ENCODE results near the gene TNS3. TPM values are rescaled to one million over a fixed set of nuclear protein-coding genes. Genes with fewer than 3 reads are reported as not detected.

The TNS3 gene
- total and polyA plus RNA-seq, 10 of the 15 experiments (the other 5 are each of a cell fraction or from before 2014, with no cell fraction given) = 0.27 to 2.7 (median 0.79) TPM

DNA sequence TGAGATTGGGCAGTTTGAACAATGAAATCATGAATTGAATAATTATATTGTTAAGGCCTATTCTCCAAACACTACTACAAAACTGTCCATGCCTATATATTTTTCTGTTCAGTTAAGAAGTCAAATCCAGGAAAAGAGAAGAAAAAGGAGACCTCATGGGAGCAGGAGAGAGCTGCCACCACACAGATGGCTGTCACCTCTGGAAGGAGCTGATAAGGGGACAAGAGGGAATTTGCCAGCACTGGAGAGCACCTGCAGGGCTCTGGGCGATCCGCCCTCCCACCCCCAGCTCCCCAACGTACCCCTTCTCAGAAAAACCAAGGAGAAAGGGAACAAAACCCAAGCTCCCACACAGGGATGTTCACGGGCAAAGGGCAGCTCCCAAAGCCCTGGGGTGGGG, 227.8 kb downstream of the TNS3 start:
- Histone ChIP-seq H3K36me3 (ENCODE audit: control insufficient read depth in 2 of 2, insufficient read depth in 2 of 2, low read length in 1 of 2) (no peaks in the 10 kb centered on the region), H3K9ac (ENCODE audit: control insufficient read depth, insufficient read depth, low read length) (no peak overlapping the region), H3K4me1 (ENCODE audit: control insufficient read depth, insufficient read depth, low read length) (no peaks in the 10 kb centered on the region), H4K20me1 (ENCODE audit: control insufficient read depth, insufficient read depth) (no peaks in the 10 kb centered on the region), H3K79me2 (ENCODE audit: control insufficient read depth, insufficient read depth, low read length) (no peaks in the 10 kb centered on the region), H3K27me3 (replicated peaks in 1 of 2; ENCODE audit: control insufficient read depth in 2 of 2, insufficient read depth in 2 of 2, low read length in 1 of 2) (no peaks in the 10 kb centered on the region; a peak in 1 of 4 replicates), H3K27ac (ENCODE audit: control insufficient read depth, insufficient read depth) (no peak overlapping the region), H3K9me3 (replicated peaks; ENCODE audit: control insufficient read depth, insufficient read depth, low read length) (no peaks in the 10 kb centered on the region), H3K4me2 (ENCODE audit: control insufficient read depth, insufficient read depth) (no peak overlapping the region), H3K4me3 (no peak overlapping the region), H2AFZ (ENCODE audit: control insufficient read depth, low read depth, low read length) (no peak overlapping the region)
- in situ Hi-C loops (cut with MboI) (no loop called here), intact Hi-C loops (cut with micrococcal nuclease; ENCODE audit: unreplicated experiment) (no loop called here)
- TF ChIP-seq BCL11A (IDR thresholded peaks at IDR 0.05; ENCODE audit: low read depth, low read length) = no peak
- ChIA-PET SMC1A (ENCODE audit: uncharacterized antibody, unreplicated experiment) (no interaction called here), CTCF (no interaction called here), RAD21 (ENCODE audit: unreplicated experiment) (no interaction called here), POLR2A (no interaction called here)
- ATAC-seq = no peak
- no peak for DNase-seq (ENCODE audit: low read depth, low spot score)
- WGBS (ENCODE audit: insufficient coverage, insufficient replicate concordance, low lambda C conversion rate, missing lambda C conversion rate) = 17% methylated on average over 1 of the region's 4 CpGs
- no peak for FAIRE-seq
- BruUV-seq (replicated peaks) = no TSS peak

DNA sequence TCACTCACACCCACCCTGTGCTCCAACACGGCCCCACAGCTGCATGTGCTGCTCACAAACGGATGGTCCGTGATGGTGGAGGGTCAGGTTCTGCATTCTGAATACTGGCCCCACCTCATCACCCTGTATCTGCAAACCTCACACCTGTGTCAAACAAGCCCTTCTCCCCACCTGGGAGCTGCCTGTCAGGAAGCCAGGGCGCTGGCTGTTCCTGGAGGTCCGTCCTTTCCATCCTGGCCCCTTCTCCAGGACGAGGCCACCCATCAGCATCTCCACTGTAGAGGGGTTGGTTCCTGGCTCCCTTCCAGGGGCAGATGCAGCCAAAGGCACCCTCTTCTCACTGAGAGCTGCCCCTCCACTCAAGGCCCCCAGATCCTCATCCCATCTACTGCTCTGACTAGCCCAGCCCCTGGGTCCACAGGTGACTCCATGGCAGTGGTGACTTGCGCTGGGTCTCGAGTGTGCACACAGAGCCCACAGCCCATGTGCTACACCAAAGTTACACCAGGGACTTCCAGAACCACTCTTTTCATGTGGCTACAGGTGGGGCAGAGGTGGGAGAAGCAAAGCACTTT, 229.4 kb downstream of the TNS3 start:
- no peak overlapping the region for H3K4me2 ChIP-seq (ENCODE audit: control insufficient read depth, insufficient read depth)
- SMC1A ChIA-PET (ENCODE audit: uncharacterized antibody, unreplicated experiment) = no interaction called here
- no peaks in the 10 kb centered on the region; a peak in 1 of 4 replicates for H3K27me3 ChIP-seq (replicated peaks in 1 of 2; ENCODE audit: control insufficient read depth in 2 of 2, insufficient read depth in 2 of 2, low read length in 1 of 2)
- ATAC-seq (no peak), DNase-seq (ENCODE audit: low read depth, low spot score) (no peak), FAIRE-seq (no peak)
- 39% methylated on average over 8 of the region's 8 CpGs for WGBS (ENCODE audit: insufficient coverage, insufficient replicate concordance, low lambda C conversion rate, missing lambda C conversion rate)
- H3K9ac ChIP-seq (ENCODE audit: control insufficient read depth, insufficient read depth, low read length) = no peak overlapping the region
- H3K4me3 ChIP-seq = no peak overlapping the region
- H4K20me1 ChIP-seq (ENCODE audit: control insufficient read depth, insufficient read depth) = no peaks in the 10 kb centered on the region
- H2AFZ ChIP-seq (ENCODE audit: control insufficient read depth, low read depth, low read length) = no peak overlapping the region
- no peak overlapping the region for H3K27ac ChIP-seq (ENCODE audit: control insufficient read depth, insufficient read depth)
- POLR2A ChIA-PET = no interaction called here
- intact Hi-C loops (cut with micrococcal nuclease; ENCODE audit: unreplicated experiment) = no loop called here
- no TSS peak for BruUV-seq (replicated peaks)
- no peaks in the 10 kb centered on the region for H3K9me3 ChIP-seq (replicated peaks; ENCODE audit: control insufficient read depth, insufficient read depth, low read length)
- in situ Hi-C loops (cut with MboI) = no loop called here
- RAD21 ChIA-PET (ENCODE audit: unreplicated experiment) = no interaction called here
- H3K4me1 ChIP-seq (ENCODE audit: control insufficient read depth, insufficient read depth, low read length) = no peaks in the 10 kb centered on the region
- no peaks in the 10 kb centered on the region for H3K36me3 ChIP-seq (ENCODE audit: control insufficient read depth in 2 of 2, insufficient read depth in 2 of 2, low read length in 1 of 2)
- H3K79me2 ChIP-seq (ENCODE audit: control insufficient read depth, insufficient read depth, low read length) = no peaks in the 10 kb centered on the region
- CTCF ChIA-PET = no interaction called here
- TF ChIP-seq IKZF1 (conservative IDR thresholded peaks at IDR 0.05) (no peak), NFYB (IDR thresholded peaks at IDR 0.05; ENCODE audit: insufficient read depth, low read depth, low read length) (no peak), WRNIP1 (IDR thresholded peaks at IDR 0.05; ENCODE audit: borderline replicate concordance, low read depth, low read length) (no peak)
- TF ChIP-seq, protein P1, sequence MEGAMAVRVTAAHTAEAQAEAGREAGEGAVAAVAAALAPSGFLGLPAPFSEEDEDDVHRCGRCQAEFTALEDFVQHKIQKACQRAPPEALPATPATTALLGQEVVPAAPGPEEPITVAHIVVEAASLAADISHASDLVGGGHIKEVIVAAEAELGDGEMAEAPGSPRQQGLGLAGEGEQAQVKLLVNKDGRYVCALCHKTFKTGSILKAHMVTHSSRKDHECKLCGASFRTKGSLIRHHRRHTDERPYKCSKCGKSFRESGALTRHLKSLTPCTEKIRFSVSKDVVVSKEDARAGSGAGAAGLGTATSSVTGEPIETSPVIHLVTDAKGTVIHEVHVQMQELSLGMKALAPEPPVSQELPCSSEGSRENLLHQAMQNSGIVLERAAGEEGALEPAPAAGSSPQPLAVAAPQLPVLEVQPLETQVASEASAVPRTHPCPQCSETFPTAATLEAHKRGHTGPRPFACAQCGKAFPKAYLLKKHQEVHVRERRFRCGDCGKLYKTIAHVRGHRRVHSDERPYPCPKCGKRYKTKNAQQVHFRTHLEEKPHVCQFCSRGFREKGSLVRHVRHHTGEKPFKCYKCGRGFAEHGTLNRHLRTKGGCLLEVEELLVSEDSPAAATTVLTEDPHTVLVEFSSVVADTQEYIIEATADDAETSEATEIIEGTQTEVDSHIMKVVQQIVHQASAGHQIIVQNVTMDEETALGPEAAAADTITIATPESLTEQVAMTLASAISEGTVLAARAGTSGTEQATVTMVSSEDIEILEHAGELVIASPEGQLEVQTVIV (IDR thresholded peaks at IDR 0.05; ENCODE audit: borderline replicate concordance, partially characterized antibody) = no peak
- TF ChIP-seq, protein P2, sequence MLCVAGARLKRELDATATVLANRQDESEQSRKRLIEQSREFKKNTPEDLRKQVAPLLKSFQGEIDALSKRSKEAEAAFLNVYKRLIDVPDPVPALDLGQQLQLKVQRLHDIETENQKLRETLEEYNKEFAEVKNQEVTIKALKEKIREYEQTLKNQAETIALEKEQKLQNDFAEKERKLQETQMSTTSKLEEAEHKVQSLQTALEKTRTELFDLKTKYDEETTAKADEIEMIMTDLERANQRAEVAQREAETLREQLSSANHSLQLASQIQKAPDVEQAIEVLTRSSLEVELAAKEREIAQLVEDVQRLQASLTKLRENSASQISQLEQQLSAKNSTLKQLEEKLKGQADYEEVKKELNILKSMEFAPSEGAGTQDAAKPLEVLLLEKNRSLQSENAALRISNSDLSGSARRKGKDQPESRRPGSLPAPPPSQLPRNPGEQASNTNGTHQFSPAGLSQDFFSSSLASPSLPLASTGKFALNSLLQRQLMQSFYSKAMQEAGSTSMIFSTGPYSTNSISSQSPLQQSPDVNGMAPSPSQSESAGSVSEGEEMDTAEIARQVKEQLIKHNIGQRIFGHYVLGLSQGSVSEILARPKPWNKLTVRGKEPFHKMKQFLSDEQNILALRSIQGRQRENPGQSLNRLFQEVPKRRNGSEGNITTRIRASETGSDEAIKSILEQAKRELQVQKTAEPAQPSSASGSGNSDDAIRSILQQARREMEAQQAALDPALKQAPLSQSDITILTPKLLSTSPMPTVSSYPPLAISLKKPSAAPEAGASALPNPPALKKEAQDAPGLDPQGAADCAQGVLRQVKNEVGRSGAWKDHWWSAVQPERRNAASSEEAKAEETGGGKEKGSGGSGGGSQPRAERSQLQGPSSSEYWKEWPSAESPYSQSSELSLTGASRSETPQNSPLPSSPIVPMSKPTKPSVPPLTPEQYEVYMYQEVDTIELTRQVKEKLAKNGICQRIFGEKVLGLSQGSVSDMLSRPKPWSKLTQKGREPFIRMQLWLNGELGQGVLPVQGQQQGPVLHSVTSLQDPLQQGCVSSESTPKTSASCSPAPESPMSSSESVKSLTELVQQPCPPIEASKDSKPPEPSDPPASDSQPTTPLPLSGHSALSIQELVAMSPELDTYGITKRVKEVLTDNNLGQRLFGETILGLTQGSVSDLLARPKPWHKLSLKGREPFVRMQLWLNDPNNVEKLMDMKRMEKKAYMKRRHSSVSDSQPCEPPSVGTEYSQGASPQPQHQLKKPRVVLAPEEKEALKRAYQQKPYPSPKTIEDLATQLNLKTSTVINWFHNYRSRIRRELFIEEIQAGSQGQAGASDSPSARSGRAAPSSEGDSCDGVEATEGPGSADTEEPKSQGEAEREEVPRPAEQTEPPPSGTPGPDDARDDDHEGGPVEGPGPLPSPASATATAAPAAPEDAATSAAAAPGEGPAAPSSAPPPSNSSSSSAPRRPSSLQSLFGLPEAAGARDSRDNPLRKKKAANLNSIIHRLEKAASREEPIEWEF (IDR thresholded peaks at IDR 0.05; ENCODE audit: insufficient replicate concordance, low read depth, low read length) = no peak

All from GM12878 (cell line).